ENCODE data around the gene CASZ1. TPM values are rescaled to one million over a fixed set of nuclear protein-coding genes. Genes with fewer than 3 reads are reported as not detected.

The CASZ1 gene
- total and polyA plus RNA-seq, 2 experiments from 2014 or later, result 6.2 to 6.7 TPM

DNA sequence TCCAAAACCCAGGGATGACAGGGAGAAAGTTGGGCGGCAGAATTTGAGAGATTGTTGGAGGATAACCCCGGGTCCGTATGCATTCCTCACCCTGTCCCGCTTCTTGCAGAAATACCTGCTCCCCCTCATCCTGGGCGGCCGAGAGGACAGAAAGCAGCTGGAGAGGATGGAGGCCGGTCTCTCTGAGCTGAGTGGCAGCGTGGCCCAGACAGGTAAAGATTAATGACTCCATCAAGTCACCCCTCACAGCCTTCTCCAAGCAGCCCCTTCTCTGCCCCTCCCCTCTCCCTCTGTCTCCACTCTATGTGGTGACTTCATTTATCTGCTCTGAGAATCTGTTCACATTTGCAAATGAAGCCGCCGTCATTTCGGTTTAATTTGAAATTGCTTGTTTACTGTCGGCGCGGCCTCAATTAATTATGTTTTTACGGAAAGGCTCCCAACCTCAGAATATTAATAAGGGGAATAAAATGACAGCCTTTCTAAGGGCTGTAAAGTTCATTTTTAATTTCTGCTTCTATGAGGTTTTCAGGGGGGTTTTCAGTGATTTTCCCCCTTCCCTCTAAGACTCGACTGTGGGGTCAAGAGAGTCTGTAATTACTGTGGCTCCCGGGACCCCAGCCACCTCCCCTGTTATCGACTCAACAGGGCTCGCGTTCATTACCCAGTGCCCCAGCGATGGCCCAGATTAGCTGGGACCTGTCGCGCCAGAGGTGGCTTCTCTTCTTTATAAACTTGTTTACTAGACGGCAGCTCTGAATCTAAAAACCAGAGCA, 173.3 kb downstream of the CASZ1 start (continued):
- no peak for TF ChIP-seq REST (IDR thresholded peaks at IDR 0.05; ENCODE audit: unreplicated experiment)
- no peak for TF ChIP-seq STAT1 (IDR thresholded peaks at IDR 0.05; ENCODE audit: unreplicated experiment)
- no peak for TF ChIP-seq EZH2 (IDR thresholded peaks at IDR 0.05; ENCODE audit: low read depth, unreplicated experiment)
- TF ChIP-seq JUNB (IDR thresholded peaks at IDR 0.05; ENCODE audit: unreplicated experiment), result no peak
- no peak for TF ChIP-seq NANOG (IDR thresholded peaks at IDR 0.05; ENCODE audit: borderline replicate concordance)
- no peak for TF ChIP-seq ZNF114 (CRISPR knock-in tag; IDR thresholded peaks at IDR 0.05)
- TF ChIP-seq, protein P1, sequence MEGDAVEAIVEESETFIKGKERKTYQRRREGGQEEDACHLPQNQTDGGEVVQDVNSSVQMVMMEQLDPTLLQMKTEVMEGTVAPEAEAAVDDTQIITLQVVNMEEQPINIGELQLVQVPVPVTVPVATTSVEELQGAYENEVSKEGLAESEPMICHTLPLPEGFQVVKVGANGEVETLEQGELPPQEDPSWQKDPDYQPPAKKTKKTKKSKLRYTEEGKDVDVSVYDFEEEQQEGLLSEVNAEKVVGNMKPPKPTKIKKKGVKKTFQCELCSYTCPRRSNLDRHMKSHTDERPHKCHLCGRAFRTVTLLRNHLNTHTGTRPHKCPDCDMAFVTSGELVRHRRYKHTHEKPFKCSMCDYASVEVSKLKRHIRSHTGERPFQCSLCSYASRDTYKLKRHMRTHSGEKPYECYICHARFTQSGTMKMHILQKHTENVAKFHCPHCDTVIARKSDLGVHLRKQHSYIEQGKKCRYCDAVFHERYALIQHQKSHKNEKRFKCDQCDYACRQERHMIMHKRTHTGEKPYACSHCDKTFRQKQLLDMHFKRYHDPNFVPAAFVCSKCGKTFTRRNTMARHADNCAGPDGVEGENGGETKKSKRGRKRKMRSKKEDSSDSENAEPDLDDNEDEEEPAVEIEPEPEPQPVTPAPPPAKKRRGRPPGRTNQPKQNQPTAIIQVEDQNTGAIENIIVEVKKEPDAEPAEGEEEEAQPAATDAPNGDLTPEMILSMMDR (conservative IDR thresholded peaks at IDR 0.05; ENCODE audit: low read depth in 2 of 2), result no peak
- no peak for TF ChIP-seq POLR2AphosphoS5 (IDR thresholded peaks at IDR 0.05; ENCODE audit: low read depth)
- TF ChIP-seq ZNF331 (CRISPR knock-in tag; IDR thresholded peaks at IDR 0.05; ENCODE audit: low read depth), result no peak

DNA sequence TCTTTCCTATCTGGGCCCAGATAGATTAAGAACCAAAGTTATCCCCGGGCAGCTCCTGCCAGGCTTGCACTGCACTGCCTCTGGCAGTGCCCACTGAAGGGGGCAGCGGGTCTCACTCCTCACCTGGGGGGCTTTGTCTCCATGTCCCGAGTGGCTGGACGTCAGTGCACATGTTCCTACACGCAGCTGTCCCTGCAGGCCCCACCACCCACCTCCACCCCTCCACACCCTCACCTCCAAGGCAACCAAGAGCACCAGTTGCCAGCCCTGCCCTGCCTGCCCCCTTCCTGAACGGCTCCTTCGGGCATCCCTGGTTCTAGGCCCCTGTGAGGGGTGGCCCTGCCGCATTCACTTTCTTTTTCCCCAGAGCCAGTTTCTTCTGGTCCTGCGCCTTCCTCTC, 174.5 kb downstream of the CASZ1 start:
- DNase-seq (ENCODE audit: low spot score), result no peak
- Histone ChIP-seq H3K27me3 (ENCODE audit: insufficient read depth) (no peaks in the 10 kb centered on the region), H3K9me2 (ENCODE audit: insufficient read depth) (no peaks in the 10 kb centered on the region), H2AFZ (no peak overlapping the region), H3K27ac (ENCODE audit: low read depth) (no peak overlapping the region), H3K4me2 (no peak overlapping the region), H3K79me2 (replicated peaks; ENCODE audit: insufficient read depth) (no peaks in the 10 kb centered on the region), H3K36me3 (ENCODE audit: insufficient read depth) (no peaks in the 10 kb centered on the region), H3K4me1 (ENCODE audit: insufficient read depth) (no peaks in the 10 kb centered on the region), H3F3A (replicated peaks; ENCODE audit: low read depth) (no peaks in the 10 kb centered on the region), H4K20me1 (replicated peaks; ENCODE audit: insufficient read depth) (no peaks in the 10 kb centered on the region), H3K4me3 (no peak overlapping the region)
- Mint-ChIP-seq H3K9me3 (no peaks in the 10 kb centered on the region; the same call in 2 of the 3 replicates), H3K27ac (no peak overlapping the region), H3K27me3 (ENCODE audit: insufficient read depth, low read depth, poor library complexity) (peaks cover 10% of the 10 kb centered on the region), H3K4me1 (no peaks in the 10 kb centered on the region; the same call in 2 of the 3 replicates), H3K36me3 (ENCODE audit: low read depth) (no peaks in the 10 kb centered on the region), H3K4me3 (no peak overlapping the region)
- ATAC-seq, result no peak
- TF ChIP-seq REST (IDR thresholded peaks at IDR 0.05; ENCODE audit: unreplicated experiment) (no peak), ZNF331 (CRISPR knock-in tag; IDR thresholded peaks at IDR 0.05; ENCODE audit: low read depth) (no peak), STAT1 (IDR thresholded peaks at IDR 0.05; ENCODE audit: unreplicated experiment) (no peak), ZNF114 (CRISPR knock-in tag; IDR thresholded peaks at IDR 0.05) (no peak), CREB1 (CRISPR knock-in tag; IDR thresholded peaks at IDR 0.05; ENCODE audit: low read depth) (no peak), POLR2AphosphoS5 (IDR thresholded peaks at IDR 0.05; ENCODE audit: low read depth) (no peak)
